Activated CD8-positive, alpha-beta memory T cell treated with anti-CD3 and anti-CD28 coated beads, Interleukin-2, amount 50 U/mL, for 1 hour (primary cell): Measurements from ENCODE around the gene FOXS1.
"Not testable (repeated sequence)": the region's sequence is repeated elsewhere in the genome, so short reads cannot be mapped to it uniquely, and the experiment has no call there.

ENCODE experiments used
- DNase-seq: peaks from one replicate; pipeline ENCODE4 v3.0.0-alpha.2; 2020; ENCODE audit errors: extremely low read depth

Gene FOXS1

DNA sequence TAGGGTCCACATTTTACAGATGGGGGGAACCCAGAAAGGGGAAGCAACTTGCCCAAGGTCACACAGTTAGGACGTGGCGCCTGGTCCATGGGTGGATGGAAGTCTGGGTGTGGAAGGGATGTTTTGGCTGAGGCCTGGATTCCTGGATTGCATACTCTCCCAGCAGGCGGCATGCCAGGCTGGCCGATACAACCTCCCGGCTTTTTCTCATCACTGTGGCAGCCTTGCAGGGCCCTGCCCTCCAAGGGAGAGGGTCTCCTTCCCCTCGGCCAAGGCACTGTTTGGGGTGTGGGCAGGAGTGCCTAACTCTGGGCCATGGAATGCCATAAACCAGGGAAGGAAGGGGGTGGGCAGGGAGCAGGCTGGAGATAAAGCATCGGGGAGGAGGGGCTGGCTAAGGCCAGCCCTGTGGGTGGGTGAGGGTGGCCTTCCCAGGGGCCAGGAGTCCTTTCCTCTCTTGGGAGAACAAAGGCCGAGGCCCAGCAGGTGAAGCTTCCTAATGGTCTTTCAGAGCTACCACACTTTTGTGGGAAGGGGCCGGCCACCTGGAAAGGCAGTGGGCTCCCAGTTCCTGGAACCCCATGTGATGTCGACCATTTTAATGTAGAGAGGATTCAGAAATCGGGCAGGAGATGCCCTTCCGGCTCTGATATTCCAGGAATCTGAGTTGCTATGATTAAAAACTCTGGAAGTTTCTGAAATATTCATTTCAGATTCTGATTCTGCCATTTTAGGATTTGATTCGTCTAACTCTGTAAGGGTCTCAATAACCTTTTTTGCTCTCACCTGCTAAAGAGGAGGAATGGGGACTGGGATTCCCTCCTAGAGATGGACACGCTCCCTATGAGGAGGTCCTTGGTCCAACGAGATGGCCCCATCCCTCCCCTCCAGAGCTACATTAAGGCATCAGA, 4.2 kb downstream of the FOXS1 start:
- no peak for DNase-seq

DNA sequence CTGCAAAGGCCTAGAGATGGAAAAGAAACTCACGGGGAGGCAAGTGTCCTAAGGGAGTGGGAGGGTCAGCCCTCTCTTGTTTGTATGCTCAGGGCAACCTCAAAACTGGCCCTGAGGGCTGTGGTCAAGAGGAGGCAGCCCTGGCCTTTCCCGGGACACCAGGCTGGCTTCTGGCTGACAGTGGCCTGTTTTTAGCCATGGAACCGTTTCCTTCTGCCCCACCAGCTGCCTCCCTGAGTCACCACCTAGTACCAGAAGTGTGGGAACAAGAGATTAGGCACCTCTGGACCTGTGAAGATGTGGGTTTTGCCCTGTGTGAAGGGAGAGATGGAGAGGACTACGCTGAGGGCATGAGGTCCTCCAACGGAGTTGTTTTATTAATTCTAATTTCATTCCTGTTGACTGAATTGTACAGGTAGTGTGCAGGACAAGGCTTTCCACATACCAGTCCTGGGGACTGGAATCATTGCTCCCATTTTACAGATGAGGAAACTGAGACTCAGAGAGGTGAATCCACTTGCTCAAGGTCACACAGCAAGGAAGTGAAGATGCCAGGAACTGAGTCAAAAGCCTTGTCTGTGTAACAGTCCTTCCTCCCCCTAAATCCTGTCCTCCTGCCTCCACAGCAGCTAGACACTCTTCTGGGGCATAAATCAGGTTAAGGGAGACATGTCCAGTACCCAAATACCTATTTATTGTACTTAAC, 5.5 kb downstream of the FOXS1 start:
- DNase-seq, result no peak

GRCh38 chr20:31838646-31839292, 6.6 kb downstream of the FOXS1 start:
- DNase-seq, result no peak

DNA sequence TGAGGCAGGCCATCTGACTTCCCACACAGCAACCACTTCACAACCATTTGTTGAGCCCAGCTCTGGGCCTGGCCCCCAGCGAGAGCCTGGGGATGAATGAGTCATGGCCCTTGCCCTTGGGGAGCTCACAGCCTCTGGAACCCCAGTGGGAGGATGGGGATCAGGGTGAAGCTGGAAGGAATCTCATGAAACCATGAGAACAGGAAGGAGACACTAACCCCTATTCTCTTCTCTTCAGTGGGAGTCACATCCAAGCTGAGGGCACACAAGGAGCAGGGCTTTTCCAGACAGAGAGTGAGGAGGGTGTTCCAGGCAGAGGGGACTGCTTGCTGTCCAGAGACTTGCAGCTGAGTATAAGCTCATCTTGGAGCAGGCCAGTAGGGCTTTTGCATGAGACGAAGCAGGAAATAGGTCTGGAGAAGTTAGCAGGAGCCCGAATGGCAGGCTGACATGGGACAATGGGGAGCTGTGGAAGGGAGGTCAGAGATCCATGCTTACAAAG, 7.5 kb downstream of the FOXS1 start:
- DNase-seq, result no peak

DNA sequence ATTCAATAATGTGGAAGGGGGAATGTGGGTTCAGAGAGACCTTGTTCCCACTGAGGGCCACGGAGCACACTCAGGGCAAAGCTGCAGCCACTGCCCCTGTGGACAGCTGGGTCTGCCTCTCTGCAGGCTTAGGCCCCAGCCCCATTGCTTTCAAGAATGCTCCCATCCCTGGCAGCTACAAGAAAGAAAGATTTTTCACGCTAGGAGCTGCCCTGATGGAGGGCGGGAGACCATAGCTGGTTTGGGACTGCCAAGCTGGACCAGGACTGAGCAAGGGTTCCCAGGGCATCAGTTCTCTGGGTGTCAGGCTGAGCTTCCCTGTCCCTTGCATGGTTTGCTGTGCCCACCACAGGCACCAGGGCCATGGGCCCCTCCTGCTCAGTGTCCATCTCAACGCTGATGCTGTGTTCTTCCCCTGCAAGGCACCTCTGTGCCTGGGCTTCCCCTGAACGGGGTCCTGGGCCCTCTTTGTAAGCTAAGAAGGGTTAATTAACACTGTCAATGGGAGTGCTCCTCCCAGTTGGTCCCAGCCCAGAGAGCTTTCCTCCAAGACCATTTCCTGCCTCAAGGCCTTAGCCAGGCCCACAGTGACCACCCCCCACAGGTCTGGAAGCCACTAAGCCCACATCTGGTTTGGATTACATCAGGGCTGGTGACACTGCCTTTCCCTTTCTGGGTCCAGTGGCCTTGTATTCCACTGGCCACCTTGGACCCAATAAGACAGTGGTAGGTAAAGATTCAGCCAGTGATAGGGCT, 8.4 kb downstream of the FOXS1 start:
- DNase-seq, result no peak

GRCh38 chr20:31835977-31836852, 9.2 kb downstream of the FOXS1 start:
- no peak for DNase-seq

- DNase-seq, result no peak
These were observed 9.8 kb downstream of the FOXS1 start for GRCh38 chr20:31835554-31835953.

DNA sequence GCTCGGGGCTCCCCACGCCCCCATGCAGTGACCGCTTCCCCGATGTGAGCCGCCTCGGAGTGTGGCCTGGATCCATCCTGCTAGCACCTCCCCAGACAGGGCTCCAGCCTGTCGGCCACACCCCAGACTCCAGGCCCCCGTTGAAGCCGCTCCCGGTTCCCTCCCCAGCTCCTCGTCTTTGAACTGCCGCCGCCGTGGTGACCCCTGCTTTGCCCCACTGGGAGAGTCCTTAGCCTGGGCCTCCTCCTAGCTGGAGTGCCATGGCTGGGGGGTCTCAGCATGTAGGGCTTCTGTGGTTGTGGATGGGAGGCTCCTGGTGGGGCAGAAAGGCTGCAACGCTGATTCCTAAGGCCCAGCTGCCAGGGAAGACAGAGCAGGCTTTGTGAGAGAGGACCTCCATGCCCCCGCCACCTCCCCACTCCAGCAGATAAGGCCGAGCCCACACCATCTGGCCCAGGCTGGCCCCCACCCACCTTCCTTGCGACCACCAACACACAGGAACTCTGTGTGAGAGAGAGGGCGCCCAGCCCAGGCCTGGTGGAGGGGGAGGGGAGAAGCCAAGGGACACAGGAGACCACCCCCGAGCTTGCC, 11.4 kb downstream of the FOXS1 start:
- DNase-seq, result no peak

DNA sequence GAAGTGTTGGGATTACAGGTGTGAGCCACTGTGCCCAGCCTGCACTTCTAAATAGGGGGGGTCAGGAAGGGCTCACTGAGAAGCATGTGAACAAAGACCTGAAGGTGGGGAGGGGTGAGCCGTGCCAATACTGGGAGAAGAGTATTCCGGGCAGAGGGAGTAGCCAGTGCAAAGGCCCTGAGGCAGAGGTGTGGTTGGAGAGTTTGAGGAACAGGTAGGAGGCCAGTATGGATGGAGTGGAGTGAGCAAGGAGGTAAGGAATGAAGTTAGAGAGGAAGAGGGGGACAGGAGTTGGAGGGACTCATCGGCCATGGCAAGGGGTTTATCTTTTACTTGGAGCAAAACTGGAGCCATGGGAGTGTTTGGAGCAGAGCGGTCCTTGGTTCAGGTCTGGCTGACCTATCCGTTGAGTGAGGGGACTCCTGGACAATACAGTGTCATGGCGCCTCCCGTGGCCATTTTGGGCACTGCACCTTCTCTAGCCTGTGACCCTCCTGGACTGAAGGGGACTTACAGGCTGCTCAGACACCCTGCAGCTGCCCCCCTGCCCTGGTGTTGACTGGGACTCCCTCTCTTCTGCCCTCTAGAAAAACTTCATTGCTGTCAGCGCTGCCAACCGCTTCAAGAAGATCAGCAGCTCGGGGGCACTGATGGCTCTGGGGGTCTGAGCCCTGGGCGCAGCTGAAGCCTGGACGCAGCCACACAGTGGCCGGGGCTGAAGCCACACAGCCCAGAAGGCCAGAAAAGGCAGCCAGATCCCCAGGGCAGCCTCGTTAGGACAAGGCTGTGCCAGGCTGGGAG, 12.1 kb downstream of the FOXS1 start:
- no peak for DNase-seq

GRCh38 chr20:31831771-31832306, 13.6 kb downstream of the FOXS1 start:
- no peak for DNase-seq

- no peak for DNase-seq
These were observed 14.2 kb downstream of the FOXS1 start for GRCh38 chr20:31831211-31831610.

DNA sequence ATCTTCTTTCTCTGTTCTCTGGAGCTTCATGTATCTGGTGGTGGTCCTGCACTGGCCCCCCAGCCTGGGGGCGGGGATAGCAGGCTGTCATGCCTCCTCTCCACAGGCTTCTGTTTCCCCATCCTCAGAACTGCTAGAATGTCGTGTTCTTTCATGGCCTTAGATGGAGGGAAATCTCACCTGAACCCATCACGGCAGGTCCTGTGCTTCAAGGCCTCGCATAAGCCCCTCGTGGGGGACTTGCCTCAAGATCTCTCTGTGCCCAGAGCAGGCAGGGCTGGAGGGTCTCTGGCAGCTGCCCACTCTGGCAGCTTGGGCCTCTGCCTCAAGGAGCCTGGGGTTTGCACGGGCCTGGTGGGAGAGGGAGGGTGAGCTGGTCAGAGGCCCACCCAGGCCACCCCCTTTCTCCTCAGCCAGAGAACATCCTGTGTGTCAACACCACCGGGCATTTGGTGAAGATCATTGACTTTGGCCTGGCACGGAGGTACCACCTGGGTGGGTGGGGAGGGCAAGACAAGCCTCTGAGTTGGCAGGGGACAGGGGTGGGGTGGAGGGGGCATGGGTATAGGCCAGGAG, 14.9 kb downstream of the FOXS1 start:
- no peak for DNase-seq

- no peak for DNase-seq
These were observed 15.7 kb downstream of the FOXS1 start for GRCh38 chr20:31829731-31830130.

DNA sequence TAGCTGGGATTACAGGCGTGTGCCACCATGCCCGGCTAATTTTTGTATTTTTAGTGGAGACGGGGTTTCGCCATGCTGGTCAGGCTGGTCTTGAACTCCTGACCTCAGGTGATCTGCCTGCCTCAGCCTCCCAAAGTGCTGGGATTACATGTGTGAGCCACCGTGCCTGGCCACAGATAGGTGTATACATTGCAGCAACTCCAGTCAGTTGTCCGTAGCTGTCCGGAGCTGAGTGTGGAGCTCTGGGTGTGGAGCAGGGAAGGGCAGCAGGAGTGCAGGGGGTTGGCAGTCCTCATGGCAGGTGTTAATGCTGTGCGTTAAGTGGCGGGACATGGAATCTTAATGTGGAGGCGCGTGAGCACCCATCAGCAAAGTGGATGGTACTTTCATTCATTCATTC, 17.4 kb downstream of the FOXS1 start:
- DNase-seq, result not testable (repeated sequence)

- no peak for DNase-seq
These were observed 18.3 kb downstream of the FOXS1 start for GRCh38 chr20:31827059-31827458.

- no peak for DNase-seq
These were observed 19.3 kb downstream of the FOXS1 start for GRCh38 chr20:31826074-31826473.

DNA sequence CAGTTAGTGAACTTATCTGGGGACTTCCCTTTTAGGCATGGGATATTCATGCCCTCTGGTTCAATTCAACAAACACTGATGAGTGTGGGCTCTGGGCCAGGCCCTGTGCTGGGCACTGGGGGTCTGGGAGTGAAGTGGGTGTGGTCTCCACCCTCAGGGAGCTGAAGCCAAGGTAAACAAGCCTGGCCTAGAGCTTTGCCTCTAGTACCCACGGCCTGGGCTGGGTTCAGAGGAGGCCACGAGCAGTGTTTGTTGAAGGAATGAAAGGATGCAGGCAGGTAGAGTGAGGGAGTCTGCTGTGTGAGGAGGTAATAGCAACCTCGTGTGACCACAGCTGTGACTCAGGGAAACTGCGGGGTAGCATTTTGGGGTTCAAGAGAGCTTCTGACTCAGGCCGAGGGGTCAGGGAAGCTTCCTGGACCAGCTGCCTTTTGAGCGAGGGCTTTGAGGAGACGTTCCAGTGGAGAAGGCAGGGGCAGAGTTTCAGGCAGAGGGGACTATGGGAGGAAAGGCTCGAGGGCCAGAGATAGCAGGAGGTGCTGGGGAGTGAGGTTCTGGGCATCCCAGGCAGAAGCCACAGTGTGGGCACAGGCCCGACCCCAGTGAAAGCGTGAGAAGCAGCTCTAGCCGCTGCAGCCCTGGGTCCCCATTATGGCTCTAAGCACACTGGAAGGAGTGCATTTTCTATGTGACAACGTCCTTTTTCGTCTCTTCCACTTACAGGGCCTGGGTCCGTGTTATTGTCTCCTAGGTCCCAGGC, 20.7 kb downstream of the FOXS1 start:
- DNase-seq, result no peak

GRCh38 chr20:31824125-31824485, 21.3 kb downstream of the FOXS1 start:
- DNase-seq, result no peak
